Activated T-helper 1 cell treated with Interleukin-2 at 50 U/mL for 16 hours (primary cell): ENCODE results near the gene RFX2.
A peak's percentile ranks its signal among the peaks of the same experiment; 100 is the strongest.

Experiments used
- DNase-seq: peaks from one replicate; pipeline ENCODE4 v3.0.0-alpha.2; 2020; ENCODE audit warnings: low read depth

Gene RFX2

GRCh38 chr19:5955636-5955935 is 154.7 kb downstream of the RFX2 start:
- no peak for DNase-seq

DNA sequence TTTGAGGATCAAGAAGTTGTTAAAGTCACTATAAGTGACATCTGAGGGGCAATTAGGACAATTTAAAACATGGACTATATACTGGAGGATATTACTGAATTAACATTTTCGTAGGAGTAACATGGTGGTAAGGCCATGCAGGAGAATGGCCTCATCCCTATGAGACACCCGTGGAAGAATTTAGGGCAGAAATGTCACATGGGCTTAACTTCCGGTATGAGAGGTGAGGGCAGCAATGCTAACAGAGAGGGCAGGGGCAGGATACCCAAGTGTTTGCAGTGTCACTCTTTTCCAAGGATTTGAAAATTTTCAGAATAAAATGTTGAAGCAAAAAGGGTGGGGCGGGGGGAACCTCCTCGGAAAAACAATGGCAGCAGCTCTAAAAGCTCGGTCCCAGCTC is 156.0 kb downstream of the RFX2 start:
- DNase-seq, result no peak

DNA sequence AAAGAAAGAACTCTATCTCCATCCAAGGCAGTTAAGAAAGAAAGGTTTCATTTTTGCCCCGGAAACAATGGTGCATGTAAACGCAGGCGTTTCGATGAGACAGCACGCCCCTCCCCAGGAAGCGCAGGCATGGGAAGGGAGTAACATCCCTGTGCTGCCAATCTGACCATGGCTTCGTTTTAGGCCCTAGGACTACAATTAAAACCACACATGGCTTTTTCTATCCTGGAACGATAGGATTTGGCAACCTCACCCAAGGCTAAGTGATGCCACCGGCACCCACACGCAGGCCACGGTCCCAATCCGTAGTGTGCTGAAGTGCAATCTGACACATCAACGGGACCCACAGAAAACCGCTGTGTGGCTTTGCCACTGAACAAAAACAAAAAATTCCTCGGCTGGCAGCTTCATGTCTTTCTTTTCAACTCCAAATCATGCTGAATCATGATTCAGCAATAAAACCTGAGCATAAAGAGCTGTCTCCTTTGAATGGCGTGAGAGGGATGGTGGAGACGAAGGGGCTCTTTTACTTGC is 156.6 kb downstream of the RFX2 start:
- DNase-seq, result peak; percentile 12

DNA sequence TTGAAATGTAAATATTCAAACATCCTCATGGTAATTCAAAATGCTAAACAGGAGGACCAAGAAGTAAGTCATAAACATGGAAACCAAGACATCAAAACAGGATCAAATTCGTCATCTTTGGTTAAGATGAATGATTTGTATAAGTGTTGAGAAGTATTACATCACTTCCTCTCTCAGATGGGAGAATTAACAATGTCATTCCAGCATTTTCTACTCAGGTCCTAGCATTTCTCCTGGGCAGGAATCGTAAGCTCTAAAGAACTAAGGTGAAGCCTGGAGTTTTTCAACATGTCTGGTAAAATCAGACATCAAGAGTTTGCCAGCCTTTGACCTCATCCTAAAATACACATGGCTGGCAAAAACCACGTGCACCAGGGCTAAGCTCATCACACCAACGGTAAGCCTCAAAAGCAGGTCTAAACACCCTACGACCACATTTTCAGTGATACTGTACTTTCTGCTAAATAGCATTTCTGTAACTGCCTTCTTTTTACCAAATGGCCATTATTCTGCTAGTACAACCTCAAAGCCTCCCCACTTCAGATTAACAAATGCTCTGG is 157.2 kb downstream of the RFX2 start:
- DNase-seq, result no peak

DNA sequence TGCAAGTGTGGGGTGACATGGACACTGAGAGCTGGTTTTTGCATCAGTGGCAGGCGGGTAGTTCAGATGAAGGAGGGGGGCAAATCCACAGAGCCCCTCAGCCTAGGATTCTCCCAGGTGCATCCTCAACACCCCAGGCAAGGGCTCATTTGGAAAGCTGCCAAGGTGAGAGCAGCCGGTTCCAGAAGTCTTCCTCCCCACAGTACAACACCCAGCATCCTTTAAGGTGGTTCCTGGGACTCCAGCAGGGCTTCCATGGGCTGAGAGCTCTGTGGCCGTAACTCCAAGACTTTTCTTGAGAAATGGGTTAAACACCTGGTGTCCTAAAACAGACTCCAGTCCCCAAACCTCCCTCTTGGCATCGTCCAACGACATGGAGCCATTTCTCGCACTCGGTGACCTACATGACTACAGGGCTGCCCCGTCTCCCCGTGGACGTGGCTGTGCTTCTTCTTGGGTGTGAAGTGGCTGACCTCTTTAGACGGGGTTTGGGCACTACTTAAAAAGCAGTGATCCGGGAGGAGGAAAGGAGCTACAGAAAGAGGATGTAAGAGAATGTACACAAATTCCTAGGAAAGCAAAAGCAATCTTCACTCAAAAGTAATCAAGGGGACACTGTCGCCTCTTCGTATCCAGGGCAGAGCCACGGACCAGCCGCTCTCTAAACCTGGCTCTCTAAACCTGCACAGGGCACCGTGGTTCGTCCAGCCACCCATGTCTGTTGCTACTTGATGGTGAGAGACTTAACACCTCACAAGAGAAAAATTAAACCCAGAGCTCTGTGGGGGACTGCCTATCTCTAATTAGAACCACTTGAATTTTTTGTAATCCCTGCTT is 157.9 kb downstream of the RFX2 start:
- no peak for DNase-seq

GRCh38 chr19:5951338-5951861 is 158.9 kb downstream of the RFX2 start:
- no peak for DNase-seq

DNA sequence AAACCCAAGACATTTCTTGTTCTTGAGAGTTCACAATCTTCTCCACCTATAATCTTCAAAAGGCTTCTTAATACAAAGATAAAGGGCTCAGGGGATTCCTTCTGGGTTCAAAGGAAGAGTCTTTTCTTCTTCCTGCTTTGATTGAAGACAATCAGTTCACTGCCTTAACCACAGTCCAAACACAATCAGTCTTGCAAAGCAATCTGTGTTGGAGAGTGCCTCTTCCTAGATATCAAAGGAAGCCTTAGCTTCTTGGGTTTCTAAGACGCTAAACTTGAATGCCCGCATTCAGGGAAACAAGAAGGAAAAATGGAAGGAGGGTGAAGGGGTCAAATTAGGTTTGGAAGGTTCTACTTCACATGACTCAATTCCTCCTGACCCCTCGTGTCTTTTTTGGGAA is 159.6 kb downstream of the RFX2 start:
- DNase-seq, result no peak

- DNase-seq, result peak; percentile 24
These were observed 160.5 kb downstream of the RFX2 start for GRCh38 chr19:5949792-5950305.

GRCh38 chr19:5948752-5949564 is 161.3 kb downstream of the RFX2 start:
- DNase-seq, result no peak

DNA sequence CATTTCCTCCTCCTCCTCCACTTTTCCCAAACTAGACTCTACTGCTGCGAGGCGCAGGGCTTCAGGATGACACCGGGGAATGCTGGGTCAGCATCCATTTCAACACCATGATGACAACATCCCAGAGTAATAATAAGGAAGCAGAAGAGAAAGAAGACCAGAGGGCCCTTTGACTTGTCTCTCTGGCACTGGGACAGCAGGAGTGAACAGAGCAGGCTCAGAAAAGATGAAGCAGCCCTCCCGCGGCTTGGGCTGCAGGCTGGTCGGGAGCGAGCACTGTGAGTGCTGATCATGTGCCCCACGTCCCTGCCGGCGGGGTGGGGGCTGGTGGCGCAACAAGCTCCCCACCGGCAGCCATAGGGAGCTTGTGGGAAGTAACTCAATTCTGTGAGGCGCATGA is 162.9 kb downstream of the RFX2 start:
- DNase-seq, result no peak

- DNase-seq, result no peak
These were observed 166.7 kb downstream of the RFX2 start for GRCh38 chr19:5943623-5944022.
